NCI-H774 (cell line): ENCODE data around the gene ARTN.
A peak's percentile ranks its signal among the peaks of the same experiment; 100 is the strongest.

Experiments
- DNase-seq: peaks from one replicate; lab custom pipeline; 2025; lab: John Stamatoyannopoulos, UW

Gene ARTN

DNA sequence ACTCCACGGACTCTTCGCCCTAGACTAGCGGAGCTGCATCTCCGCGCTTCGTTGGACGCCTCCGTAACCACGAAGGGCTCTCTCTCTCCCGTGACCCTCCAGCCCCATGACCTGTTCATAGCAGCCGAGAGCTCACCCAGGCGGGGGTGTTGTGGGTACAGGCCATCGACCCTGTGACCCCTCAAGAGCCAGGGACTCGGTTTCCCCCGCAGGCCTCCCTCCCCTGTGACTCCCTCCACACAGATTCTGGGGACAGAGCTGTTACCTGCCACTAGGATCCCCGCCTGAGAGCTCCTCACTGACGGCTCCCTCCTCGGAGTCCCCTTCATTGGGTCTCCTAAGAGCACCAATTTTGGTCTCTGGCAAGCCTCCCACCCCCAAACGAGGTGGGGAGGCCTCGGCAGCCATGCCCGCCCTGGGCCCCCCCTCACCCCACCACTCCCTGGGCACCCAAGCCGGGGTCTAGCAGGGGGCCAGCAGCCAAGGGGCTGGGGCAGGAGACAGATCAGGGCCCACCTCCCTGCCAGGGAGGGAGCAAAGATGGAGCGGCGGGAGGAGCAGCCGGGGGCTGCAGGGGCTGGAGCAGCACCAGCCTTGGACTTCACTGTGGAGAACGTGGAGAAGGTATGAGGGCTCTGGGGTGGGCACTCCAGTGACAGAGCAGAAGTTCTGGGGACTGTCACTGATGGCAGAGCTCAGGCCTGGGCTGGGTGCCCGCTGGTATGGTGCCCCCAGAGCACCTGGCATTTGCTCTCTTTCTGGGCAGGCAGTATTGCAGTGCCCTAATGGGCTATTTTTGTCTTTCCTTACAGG lies 13.7 kb downstream of the ARTN start:
- no peak for DNase-seq

DNA sequence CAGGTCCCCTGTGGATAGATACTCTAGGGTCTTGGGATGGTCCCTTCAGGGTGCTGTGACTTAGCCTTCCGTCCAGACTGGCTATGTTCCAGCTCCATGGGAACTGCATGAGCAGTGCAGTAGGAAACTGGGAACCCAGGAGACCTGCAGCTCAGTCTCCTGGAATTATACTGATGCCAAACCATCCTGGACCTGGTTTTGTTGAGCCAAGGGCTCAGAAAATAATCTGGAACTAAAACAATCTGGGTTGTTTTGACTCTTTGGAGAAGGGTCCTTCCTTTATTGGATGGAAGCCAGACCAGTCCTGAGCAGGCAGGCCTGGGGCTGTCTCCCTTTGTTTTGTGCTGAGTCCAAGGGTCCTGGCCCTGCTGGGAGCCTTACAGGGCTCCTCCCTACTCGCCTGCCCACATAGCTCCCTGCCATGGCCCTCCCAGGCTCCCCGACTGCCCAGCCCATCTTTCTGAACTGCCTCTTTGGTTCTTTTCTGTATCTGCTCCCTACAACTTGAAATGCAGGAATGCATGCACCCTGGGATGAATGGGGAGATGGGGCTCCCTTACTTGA lies 14.4 kb downstream of the ARTN start:
- DNase-seq, result no peak

DNA sequence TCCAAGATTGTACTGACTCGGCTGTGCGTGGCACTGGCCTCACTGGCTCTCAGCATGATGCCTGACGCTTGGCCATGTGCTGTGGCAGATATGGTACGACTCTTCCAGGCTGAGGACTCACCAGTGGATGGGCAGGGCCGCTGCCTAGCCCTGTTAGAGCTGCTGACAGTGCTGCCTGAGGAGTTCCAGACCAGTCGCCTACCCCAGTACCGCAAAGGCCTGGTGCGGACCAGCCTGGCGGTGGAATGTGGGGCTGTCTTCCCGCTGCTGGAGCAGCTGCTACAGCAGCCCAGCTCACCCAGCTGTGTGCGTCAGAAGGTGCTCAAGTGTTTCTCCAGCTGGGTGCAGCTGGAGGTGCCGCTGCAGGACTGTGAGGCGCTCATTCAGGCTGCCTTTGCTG lies 16.1 kb downstream of the ARTN start:
- no peak for DNase-seq

DNA sequence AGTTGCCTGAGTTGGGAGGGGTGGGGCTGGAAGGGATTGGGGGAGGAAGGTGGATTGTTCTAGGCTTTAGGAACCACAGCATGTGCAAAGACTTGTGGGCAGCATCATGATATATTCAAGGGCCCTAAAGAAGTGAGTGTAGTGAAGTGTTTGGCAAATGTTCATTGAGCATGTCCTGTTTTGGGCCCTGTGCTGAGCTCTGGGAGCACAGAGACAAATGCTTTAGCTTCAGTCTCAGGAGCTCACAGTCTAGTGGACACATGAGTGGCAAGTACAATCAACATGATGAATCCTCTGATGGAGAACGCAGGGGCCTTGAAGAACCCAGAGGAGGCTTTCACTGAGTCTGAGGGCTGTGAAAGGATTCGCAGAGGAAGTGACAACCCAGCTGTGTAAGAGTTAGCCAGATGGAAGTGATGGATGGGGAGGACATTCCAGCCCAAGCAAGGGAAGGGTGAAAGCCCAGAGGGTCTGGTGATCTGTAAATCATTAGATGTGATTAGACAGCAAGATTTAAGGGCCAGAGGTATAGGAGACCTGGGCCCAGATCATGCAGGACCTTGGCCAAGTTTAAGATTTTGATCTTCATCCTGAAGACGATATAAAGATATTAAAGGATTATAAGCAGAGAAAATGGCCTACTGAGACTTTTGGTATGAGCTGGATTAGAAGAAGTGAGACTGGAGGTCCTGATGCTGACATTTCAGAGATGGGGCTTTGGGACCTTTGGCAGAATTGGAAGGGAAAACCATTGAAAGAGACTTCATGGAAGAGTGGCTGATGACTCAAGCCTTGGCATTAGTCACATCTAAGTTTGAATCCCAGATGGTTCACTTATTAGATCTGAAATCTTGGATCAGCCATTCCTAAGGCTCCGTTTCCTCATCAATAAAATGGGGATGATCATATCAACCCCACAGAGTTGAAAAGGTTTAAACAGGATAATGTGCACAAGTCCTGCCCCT lies 17.7 kb downstream of the ARTN start:
- no peak for DNase-seq

DNA sequence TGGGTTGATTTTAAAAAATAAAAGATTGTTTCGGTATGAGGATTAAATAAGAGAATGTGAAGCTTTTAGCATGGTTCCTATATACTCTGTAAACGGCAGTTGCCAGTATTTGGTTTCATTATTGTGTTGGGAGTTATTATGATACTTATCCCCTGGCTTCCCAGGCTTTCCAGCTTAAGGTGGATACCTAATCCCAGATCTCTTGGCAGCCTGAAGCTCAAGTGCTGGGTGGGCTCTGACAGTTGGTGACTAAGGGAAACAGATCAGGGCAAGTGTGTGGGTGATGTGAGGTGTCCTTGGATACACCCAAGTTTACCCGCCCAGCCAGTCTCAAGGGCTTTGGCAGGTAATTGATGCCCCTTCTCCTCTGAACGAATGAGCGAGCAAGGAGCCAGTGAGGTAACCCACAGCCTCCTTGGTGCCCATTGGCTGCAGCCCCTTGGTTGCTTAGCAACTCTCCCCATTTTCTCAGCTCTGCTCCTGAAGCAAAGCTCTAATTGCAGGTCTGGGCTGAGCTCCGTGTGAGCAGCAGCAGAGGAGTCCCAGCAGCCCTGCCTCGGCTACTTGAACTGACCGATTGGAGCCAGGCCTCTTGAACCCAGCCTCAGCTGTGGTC lies 19.2 kb downstream of the ARTN start:
- DNase-seq, result peak; percentile 44

DNA sequence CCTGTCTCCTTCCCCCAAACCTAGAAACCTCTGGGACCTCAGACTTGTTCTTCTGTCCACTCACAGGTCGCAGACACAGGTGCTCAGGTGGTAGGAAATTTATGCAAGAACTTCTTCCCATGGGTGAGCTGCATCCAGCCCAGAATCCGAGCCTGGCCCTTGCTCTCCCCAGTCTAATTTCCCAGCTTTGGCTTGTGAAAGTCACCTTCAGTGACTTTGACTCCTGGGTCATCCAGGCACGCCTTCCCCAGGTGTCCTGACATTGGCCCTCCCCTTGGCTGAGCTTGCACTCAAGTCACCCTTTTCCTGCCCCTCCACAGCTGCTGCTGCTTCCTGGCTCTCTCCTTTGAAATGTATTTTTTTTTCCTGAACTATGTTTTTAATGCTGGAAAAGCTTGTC lies 19.8 kb downstream of the ARTN start:
- DNase-seq, result no peak

DNA sequence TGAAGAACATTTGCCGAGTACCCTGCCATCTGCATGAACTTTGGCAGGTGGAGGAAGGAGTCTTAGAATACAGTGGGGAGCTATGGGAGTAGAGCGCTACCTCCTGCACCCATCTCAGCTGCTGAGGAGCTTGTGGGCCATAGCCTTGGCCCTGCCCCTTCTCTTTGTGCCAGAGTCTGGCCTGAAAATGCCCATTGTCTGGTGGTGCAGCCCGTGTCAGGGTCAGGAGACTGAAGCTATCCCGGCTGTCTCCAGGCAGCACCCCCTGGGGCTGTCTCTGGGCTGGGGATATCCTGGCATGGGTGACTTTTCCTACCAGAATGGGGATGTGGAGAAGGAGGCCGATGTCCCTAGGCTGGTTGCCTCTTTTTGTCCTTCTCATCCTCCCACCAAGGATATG lies 20.4 kb downstream of the ARTN start:
- no peak for DNase-seq

DNA sequence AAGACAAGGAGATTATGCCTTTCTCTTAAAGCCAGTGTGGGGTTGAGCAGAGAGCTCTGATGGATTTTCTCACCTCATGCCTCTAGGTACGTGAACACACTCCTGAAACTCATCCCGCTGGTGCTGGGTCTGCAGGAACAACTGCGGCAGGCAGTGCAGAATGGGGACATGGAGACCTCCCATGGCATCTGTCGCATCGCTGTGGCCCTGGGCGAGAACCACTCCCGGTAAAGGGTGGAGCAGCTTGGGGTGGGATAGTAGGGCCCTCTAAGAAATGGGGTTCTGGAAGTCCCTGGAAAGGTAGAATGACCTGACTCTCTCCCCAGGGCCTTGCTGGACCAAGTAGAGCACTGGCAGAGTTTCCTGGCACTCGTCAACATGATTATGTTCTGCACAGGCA lies 22.6 kb downstream of the ARTN start:
- no peak for DNase-seq

DNA sequence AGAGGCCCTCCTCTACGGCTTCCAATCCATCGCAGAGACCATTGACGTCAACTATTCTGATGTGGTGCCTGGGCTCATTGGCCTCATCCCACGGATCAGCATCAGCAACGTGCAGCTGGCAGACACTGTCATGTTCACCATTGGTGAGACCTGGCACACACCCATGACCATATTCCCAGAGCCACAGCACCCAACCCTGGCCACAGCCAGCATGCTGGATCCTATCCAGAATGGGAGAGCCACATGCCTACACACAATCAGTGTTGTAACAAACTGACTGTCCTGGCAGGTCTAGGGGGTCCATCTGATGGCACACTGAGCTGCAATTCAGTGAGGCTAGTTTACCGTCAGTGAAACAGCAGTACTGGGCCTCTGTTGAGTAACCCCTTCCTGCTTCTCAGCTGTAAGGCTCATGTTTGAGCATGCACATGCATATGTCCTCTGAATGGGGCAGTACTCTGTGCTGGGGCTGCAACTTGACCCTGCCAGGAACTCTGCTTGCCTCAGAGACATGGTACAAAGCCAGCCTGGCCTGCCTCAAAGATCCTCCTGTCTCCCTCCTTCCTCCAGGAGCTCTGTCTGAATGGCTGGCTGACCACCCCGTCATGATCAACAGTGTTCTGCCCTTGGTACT lies 23.9 kb downstream of the ARTN start:
- DNase-seq, result no peak

DNA sequence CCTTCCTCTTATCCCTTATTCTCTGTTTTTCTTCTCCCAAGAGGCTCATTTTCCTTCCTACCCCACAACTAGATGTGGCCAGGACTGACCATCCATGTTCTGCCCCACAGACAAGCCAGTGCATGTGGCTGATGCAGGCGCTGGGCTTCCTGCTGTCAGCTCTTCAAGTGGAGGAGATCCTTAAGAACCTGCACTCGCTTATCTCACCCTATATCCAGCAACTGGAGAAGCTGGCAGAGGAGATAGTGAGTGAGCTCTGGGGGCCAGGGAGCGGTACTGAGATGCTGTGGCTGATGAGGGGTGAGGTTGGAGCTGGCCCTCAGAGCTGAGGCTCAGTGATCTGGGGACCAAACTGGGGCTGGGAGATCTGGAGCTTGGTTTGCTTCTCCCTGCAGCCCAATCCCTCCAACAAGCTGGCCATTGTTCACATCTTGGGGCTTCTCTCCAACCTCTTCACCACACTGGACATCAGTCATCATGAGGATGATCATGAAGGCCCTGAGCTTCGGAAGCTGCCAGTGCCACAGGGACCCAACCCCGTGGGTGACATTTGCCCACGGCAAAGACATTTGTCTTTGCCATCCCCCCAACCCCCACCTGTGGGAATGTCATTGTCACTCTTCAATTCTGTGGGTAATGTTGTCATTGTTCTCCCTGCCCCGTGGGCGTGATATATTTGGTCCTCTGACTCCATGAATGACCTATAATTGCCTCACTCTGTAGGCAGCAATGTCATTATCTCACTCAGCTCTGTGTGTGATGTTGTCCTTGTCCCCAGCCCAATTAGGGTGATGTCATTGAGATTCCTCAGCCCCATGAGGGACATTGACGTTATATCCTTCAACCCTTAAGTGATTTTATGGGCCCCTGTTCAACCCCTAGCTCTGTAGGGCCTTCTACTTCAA lies 25.0 kb downstream of the ARTN start:
- DNase-seq, result no peak

DNA sequence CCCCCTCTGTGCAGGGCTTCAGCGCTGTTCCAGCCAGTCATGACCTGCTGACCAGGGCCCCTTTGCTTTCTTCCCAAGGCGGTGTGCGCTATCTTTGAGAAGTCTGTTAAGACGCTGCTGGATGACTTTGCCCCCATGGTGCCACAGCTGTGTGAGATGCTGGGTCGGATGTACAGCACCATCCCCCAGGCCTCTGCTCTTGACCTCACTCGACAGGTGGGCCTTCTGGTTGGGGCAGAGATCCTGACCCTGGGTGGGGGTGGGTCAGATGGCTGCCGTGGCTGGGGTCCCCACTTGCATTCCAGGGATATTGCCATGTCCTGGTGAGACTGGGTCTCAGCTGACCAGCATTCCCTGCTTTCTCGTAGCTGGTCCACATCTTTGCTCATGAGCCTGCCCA lies 27.2 kb downstream of the ARTN start:
- no peak for DNase-seq

DNA sequence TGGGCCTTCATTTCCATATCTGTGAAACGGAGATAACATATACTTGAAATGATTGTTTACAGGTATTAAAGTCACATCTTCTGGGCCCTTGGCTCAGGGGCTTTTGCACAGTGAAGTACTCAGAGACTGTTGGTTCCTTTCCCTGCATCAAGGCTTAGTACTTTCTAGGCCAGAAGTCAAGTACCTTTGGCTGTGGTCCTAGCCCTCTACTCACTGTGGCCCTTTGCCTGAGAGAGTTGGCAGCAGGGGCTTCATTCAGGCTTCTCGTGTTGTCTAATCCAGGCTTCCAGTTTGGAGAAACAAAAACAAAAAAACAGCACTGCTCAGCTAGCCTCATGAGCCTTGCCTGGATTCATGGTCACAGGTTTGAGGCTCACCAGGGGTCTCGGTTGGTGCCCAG lies 28.1 kb downstream of the ARTN start:
- DNase-seq, result no peak

DNA sequence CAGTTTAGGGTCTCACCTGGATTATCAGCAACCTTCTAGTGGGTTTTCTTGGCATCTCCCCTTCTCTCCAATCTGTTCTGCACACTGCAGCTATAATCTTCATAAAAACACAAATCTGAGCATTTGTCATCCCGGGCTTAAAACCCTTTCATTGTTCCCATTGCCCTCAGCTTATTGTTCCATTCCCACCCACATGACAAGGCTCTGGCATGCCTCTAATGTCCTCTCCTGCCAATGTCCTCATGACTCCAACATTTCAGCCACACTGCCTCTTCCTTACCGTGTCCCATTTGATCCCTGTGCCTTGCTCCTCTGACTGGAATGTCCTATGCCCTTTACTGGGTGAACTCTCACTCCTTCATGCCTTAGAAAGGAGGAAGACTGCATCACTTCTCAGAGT lies 28.7 kb downstream of the ARTN start:
- no peak for DNase-seq

DNA sequence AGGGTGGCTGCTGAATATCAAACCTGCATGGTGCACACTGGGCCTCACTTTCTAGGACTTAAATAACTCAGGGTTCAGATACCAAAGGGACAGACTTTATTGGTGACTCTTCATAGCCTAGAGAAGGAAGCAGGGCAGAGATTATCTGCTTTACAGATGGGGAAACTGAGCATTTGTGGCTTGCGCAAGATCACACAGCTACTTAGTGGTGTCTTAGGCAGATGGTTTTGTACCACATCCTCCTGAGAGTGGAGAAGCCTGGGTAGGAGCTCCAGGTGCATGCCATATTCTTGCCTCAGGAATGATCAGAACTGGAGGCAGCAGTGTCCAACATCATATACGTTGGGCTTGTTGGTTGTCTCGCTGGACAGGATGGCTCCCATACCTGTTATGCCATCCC lies 29.4 kb downstream of the ARTN start:
- no peak for DNase-seq

DNA sequence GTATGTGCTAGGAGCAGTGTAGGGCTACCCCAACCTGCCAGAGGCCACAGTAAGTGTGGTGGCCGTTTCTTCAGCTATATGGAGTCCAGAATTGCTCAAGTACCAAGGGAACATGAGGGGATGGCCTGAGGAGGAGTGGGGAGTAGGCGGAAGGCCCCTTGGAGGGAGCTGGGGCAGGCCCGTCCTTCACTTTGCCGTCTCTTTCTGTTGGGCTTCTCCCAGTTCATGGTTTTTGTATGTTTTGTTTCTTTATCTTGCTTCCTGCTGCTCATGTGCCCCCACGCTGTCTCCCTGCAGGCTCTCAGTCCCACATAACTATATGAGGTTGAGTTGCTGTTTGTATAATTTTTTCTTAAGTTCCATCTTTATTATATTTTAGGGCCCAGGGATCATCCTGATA lies 30.3 kb downstream of the ARTN start:
- no peak for DNase-seq

DNA sequence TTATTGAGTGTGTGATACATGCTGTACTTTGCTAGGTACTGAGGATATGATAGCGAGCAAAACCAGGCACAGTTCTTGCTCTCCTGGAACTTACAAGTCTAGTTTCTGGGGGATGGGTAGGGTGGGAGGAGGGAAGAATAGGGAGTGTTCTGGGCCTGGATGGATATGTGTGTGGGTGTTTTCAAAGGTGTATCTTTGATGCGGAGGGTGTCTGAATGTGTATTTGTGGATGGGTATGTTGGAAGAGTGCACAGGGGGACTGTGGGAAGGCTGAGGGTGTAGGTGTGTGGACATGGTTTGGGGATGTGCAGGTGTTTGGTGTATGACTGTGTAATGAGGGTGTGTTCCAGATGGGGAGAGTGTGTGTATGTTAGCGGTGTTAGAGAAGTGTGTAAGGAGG lies 31.7 kb downstream of the ARTN start:
- no peak for DNase-seq

DNA sequence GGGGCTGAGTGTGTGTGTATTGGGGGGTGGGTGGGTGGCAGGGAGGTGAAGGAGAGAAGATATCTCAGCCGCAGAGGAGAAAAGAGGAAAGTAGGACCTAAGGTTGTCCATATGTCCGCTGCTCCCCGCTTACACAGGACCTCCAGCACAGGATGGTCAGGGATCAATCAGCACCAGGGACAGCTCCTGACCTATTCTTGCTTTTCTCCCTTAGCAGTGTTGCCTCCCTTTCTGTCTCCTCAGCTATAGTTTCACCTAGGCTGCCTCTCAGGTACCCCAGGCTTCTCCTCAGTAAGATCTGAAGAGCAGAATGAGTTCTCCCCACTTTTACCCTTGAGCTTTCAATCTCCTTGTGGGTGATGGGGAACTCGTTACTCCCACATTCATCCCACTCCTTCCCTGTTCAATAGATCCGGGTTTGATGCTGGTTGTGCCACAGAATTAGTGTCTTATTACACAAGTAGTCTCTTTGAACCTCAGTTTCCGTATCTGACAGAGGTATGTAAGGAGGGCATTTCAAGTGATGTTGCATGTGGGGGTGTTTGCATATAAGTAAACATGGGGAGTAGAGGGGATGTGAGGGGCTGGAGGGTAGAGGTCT lies 34.8 kb downstream of the ARTN start:
- DNase-seq, result no peak

DNA sequence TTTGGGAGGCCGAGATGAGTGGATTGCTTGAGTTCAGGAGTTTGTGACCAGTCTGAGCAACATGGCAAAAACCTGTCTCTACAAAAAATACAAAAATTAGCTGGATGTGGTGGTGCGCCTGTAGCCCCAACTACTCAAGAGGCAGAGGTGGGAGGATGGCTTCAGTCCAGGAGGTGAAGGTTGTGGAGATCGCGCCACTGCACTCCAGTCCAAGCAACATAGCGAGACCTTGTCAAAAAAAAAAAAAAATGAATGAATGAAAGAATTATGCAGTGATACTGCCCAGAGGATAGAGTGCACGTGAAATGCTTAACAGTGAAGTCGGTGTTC lies 35.8 kb downstream of the ARTN start:
- DNase-seq, result no peak

DNA sequence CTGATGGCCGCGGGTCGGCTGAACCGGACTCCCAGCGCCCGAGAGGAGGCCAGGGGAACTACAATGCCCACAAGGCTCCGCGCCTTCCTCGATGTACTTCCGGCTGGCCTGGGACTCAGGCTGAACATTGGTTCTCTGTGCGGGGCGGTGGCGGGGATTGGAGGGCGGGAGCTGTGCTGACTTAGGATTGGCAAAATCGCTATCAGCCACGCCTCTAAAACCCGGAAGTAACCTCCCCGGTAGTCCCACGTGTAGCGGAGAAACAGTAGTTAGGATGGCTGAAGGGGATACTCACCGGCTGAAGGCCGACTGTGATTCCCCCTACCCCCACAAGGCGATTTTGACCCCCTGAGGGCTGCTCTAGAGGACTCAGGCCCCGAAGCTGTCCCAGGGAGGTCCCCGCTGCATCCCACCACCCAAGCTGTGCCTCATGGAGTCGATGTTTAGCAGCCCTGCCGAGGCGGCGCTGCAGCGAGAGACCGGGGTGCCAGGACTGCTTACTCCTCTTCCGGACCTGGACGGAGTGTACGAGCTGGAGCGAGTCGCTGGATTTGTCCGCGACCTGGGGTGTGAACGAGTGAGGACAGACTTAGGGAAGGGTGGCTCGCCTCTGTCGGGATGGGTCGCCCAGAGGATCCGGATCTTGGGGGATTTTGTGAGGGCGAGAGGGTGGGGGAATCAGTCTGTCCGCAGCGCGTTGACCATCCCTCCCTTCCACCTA lies 36.3 kb downstream of the ARTN start, which contains the start of gene DPH2:
Gene DPH2 (plus strand): TSS at position 265 of the 721 bp plus-strand sequence. CDS start 166 bp downstream, at position 431.
- DNase-seq, result peak; percentile 100

DNA sequence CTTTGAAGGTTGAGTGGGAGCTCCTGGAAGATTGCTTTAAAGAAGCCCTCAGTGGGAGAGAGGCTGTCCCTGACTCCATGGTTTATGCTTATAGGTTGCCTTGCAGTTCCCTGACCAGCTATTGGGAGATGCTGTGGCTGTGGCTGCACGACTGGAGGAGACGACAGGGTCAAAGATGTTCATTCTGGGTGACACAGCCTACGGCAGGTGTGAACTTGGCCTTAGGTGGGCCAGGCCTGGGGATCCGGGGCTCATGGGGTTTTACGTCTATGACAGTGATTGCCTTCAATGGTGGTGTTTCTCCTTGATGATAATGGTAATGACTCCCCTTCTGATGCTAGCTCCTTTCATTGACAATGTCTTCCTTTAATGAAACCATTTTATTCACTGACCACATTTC lies 36.9 kb downstream of the ARTN start:
- DNase-seq, result no peak
